ENCODE measurements around the gene MAML2. TPM values are rescaled to one million over a fixed set of nuclear protein-coding genes. Genes with fewer than 3 reads are reported as not detected.

Gene MAML2
- total RNA-seq (2014; rRNA removed; shearing (Covaris generic); ENCODE audit: low replicate concordance): 2.1 and 2.2 TPM in 2 replicates

DNA sequence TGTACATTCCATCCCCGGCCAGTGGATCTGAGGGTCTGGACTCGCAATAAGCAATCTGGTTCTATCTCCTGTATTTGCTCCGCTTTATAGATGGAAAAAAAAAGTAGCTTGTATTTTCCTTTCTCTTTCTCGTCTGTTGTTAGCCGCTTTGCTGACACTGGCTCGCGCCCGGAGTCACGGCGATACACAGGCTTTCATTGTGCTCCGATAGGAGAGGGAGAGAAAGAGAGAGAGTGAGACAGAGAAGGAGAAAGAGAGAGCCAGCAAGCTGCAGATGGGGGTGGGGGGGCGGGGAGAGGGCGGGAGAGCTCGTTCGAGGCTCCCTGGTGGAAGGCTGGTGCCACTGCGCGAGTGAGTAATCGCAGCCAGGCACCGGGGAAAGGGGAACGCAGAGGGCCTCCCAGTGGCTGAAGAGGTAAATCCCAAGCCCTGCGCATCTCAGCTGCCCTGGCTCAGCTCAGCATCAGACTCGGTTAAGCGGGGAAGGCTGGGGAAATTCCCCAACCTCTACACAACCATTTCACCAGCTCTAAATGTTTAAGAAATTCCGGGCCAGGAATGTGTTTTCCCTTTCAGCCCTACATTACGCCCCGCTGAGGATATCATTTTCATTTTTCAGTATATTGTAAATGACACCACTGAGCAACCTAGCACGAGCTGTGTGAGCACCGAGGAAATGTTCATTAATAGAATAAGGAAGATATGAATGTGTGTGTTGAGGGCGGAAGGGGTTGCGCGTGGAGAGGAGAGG, at the start of gene MAML2:
Gene MAML2 (minus strand): TSS at position 235 of the 751 bp plus-strand sequence. CDS start 1,300 bp downstream, outside the sequence.
- DNase-seq (ENCODE audit: low read depth): peak; percentile 82
- in situ Hi-C loops (cut with HindIII; ENCODE audit: low pct_unique_long_range_greater_than_20kb, low sequenced_read_pairs): no loop called here

DNA sequence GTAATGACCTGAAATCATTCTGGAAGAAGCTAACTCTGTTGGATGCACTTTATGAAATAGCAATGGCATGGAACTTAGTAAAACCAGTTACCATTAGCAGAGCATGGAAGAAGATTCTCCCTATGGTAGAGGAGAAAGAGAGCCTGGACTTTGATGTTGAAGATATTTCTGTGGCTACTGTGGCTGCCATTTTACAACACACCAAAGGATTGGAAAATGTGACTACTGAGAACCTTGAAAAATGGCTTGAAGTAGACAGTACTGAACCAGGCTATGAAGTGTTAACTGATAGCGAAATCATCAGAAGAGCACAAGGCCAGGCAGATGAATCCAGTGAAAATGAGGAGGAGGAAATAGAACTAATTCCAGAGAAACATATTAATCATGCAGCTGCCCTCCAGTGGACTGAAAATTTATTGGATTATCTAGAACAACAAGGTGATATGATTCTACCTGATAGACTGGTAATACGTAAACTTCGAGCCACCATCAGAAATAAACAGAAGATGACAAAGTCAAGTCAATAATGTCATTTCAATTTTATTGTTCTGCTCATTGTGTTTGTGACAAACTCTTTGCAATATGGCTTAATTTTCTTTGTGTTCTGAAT, 48.8 kb upstream of the MAML2 start:
- in situ Hi-C loops (cut with HindIII; ENCODE audit: low pct_unique_long_range_greater_than_20kb, low sequenced_read_pairs): no loop called here
- DNase-seq (ENCODE audit: low read depth): no peak

GRCh38 chr11:96390488-96390792, 47.4 kb upstream of the MAML2 start:
- no peak for DNase-seq (ENCODE audit: low read depth)
- in situ Hi-C loops (cut with HindIII; ENCODE audit: low pct_unique_long_range_greater_than_20kb, low sequenced_read_pairs): no loop called here

GRCh38 chr11:96389720-96390487, 46.9 kb upstream of the MAML2 start, which contains the start of the genes CCDC82 and JRKL:
CCDC82 (minus strand) TSS chr11:96389912; CDS start chr11:96384747, 5,165 bp downstream.
JRKL (plus strand) TSS chr11:96390013; CDS start chr11:96390650, 637 bp downstream.
- DNase-seq (ENCODE audit: low read depth): peak; percentile 96
- in situ Hi-C loops (cut with HindIII; ENCODE audit: low pct_unique_long_range_greater_than_20kb, low sequenced_read_pairs): no loop called here

- no peak for DNase-seq (ENCODE audit: low read depth)
- in situ Hi-C loops (cut with HindIII; ENCODE audit: low pct_unique_long_range_greater_than_20kb, low sequenced_read_pairs): no loop called here
These were observed 46.1 kb upstream of the MAML2 start for GRCh38 chr11:96388891-96389719.

GRCh38 chr11:96385187-96385586, 42.2 kb upstream of the MAML2 start:
- DNase-seq (ENCODE audit: low read depth): no peak
- in situ Hi-C loops (cut with HindIII; ENCODE audit: low pct_unique_long_range_greater_than_20kb, low sequenced_read_pairs): no loop called here

DNA sequence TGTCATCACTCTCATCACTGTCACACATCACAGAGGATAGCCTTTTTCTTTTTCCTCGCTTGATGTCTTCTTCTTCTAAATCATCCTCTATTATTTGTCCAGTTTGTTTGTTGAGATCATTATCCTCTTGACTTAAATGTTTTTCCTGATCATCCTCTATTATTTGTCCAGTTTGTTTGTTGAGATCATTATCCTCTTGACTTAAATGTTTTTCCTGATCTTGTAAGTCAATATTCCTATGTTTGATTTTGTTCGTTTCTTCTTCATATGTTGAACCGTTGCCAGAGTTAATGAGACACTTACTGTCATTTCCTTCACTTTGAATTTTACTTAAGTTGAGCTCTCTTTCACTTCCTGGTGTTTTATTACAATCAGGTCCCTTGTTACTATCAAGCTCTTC, 41.2 kb upstream of the MAML2 start:
- in situ Hi-C loops (cut with HindIII; ENCODE audit: low pct_unique_long_range_greater_than_20kb, low sequenced_read_pairs): no loop called here
- no peak for DNase-seq (ENCODE audit: low read depth)

DNA sequence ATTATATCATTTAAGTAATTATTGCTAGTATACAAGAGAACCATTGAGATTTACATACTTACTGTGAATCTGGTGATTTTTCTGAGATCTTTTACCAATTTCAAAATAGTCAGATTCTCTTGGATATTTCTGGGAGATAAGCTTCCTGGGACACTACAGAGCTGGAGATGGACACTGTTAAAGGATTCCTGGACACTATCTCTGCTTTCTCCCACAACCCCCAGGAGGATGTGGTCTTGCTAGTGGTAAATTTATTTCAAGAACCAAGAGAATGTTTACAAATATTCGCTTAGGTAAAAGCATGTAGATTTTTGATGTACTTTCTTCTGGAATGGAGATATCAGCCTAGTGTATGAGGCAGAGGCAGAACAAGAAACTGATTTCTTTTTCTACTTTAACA, 33.8 kb upstream of the MAML2 start:
- DNase-seq (ENCODE audit: low read depth): no peak
- in situ Hi-C loops (cut with HindIII; ENCODE audit: low pct_unique_long_range_greater_than_20kb, low sequenced_read_pairs): no loop called here

- DNase-seq (ENCODE audit: low read depth): no peak
- in situ Hi-C loops (cut with HindIII; ENCODE audit: low pct_unique_long_range_greater_than_20kb, low sequenced_read_pairs): no loop called here
These were observed 30.8 kb upstream of the MAML2 start for GRCh38 chr11:96373826-96374225.

DNA sequence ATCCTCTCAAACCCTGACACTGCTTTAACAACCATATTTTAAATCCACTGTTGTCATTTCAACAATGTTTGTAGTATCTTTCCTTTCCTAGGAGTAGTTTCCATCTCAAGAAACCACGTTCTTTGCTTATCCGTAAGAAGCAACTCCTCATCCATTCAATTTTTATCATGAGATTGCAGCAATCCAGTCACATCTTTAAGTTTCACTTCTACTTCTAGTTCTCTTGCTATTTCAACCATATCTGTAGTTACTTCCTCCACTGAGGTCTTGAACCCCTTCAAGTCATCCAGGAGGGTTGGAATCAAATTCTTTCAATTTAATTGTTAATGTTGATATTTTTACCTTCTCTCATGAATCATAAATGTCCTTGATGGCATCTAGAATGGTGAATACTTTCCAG, 24.3 kb upstream of the MAML2 start:
- DNase-seq (ENCODE audit: low read depth): no peak
- in situ Hi-C loops (cut with HindIII; ENCODE audit: low pct_unique_long_range_greater_than_20kb, low sequenced_read_pairs): no loop called here

DNA sequence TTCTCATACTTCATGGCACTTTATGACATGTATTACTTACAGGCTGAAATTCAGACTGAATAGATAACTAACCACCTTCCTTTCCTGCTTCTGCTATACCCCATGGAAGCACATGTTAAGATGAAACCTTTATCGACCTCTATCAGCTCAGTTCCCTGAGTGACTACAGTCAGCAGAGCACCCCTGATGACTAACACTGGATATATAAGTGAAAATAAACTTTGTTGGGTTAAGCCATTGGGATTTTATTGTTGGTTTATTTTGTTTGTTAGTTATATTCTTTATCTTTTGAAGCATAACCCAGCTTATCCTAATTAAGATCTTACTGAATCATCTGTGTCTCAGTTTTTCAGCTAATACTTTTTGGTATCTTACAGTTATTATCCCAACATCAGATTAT, 23.0 kb upstream of the MAML2 start:
- no peak for DNase-seq (ENCODE audit: low read depth)
- in situ Hi-C loops (cut with HindIII; ENCODE audit: low pct_unique_long_range_greater_than_20kb, low sequenced_read_pairs): no loop called here

DNA sequence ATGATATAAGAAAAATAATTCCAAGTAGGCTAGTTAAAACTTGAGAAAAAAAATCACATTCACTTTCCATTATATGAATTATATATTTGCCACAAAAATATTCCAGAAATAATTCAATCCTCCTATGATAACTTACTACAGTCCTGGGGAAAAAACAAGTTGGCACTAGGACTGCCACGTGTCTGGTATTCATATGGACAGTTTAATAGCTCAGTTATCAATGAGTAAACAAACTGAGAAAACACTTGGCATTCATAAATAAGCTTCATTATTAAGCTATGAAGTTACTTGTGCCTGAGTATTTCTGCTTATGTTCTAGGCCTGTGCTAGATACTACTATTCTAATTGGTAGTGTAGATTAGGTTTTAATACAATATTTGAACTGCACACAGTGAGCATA, 22.5 kb upstream of the MAML2 start:
- DNase-seq (ENCODE audit: low read depth): no peak
- in situ Hi-C loops (cut with HindIII; ENCODE audit: low pct_unique_long_range_greater_than_20kb, low sequenced_read_pairs): no loop called here

- no peak for DNase-seq (ENCODE audit: low read depth)
- in situ Hi-C loops (cut with HindIII; ENCODE audit: low pct_unique_long_range_greater_than_20kb, low sequenced_read_pairs): no loop called here
These were observed 18.8 kb upstream of the MAML2 start for GRCh38 chr11:96361778-96362177.

DNA sequence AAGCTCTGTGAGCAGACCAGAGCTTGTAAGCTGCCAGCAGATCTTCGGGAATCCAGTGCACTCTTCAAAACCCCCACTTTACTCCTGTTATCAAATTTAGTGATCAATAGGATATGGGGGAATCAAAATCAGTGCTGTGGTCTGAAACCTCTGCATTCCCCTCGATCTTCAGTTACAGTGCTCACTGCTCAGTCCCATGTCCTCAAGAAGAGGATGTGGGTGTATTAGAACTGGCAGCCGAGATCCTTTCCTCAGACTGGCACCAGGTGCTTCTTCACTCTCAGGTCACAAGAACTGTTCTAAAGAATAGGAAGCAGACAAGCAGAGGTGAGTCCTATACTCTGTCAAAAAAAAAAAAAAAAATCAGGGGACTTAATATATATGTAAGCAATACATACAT, 15.3 kb upstream of the MAML2 start:
- DNase-seq (ENCODE audit: low read depth): no peak
- in situ Hi-C loops (cut with HindIII; ENCODE audit: low pct_unique_long_range_greater_than_20kb, low sequenced_read_pairs): no loop called here

DNA sequence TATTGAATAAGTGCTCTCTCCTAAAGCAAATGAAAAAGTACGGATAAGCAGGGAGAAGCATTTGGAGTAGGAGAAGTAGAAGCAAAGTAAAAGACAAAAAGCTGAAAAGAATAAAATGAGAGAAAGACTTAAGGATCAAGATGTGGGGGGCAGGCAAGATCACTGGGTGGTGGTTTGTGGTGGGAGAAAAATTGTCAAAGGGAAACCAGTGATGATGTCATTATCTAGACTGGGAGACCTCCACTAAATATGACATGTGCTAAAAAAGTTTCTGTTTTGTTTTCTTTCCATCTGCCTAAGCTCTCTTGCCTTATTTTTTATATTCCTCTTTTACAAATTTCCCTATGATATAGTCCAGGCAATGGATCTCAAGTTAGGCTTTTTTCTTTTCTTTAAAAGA, 14.8 kb upstream of the MAML2 start:
- no peak for DNase-seq (ENCODE audit: low read depth)
- in situ Hi-C loops (cut with HindIII; ENCODE audit: low pct_unique_long_range_greater_than_20kb, low sequenced_read_pairs): no loop called here

DNA sequence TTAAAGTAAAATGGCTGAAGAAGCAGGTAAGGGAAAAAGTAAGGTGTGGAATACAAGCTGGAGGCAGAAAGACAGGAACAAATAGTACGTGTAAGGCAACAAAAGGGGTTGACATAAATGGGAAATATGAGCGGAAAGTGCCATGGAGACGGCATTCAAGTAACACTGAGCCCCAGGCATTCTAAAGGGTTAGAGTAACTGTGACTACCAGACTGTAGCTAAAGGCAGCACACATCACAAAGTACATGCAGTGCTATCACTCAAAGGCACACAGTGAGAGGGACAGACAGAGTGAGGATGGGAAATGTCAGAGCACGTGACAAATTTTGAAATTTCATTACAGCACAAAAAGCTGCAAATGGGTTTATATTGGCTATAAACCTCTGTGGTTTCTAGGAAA, 13.9 kb upstream of the MAML2 start:
- no peak for DNase-seq (ENCODE audit: low read depth)
- in situ Hi-C loops (cut with HindIII; ENCODE audit: low pct_unique_long_range_greater_than_20kb, low sequenced_read_pairs): no loop called here

DNA sequence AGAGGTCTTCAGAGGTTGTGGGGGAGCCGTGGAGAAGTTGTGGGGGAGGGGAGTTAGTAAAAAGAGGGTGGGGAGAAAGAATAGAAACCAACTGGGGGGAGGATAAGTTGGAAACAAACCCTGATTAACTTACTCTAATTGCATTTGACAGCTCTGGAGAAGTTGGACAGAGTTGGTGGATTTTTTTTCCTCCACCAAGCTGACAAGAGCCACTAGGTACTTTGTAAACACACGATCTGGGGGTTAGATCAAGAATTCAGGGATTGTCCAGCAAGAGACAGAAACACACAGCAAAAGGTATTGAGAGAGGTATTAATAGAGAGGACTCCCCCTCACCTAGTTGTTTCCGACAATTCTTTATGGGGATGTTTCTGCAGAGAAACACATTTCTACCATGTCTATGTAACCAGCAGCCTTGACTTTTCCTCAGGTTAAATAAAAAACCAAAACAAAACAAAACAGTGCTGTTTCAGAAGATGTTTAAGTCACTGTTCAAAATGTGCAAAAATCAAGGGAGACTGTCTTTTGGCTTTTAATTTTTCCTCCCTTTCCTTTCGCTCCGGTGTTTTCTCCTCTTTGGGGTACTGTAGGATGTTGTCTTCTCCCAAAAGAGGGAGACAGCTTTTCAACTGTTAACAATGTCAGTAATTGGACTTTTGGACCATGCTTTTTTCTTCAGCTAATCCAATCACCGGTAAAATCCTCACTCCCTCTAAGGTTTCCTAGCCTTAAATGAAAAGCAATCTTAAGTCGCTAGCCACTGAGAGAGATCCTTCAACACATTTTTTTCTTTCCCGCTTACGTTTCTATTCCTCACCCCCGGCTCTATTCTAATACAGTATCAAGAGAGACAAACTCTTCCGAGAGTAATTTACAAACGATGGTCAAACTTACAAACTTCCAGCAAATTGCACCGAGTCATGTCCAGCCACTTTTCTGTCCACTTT, 708 bp downstream of the MAML2 start:
- no peak for DNase-seq (ENCODE audit: low read depth)
- in situ Hi-C loops (cut with HindIII; ENCODE audit: low pct_unique_long_range_greater_than_20kb, low sequenced_read_pairs): no loop called here
